GM19023 (cell line): ENCODE results near the gene TRIP10.

ENCODE experiments used
- ATAC-seq: cut with Tn5 transposase; IDR thresholded peaks from one replicate; pipeline ENCODE4 v1.9.1; 2021; ENCODE audit warnings: mild to moderate bottlenecking, moderate library complexity; ENCODE audit not compliant: unreplicated experiment

The TRIP10 gene

DNA sequence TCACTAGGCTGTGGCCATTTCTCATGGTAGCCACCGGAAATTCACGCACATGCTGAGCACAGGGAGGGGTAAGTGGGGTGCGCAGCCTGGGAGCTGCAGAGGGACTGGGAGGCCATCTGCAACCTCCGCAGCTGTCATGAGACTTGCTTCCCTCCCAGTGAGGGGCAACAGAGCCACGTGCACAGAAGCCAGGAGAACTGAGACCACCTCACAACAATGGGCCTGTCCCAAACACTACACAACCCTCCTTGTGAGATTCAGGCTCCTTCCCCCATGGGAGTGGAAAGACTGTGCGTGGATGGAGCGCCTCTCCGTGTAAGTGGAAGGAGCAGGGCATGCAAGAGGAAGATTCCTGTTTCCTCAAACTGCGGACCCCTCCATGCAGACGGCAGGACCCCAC is 27.9 kb upstream of the TRIP10 start:
- no peak for ATAC-seq

GRCh38 chr19:6712231-6712630 is 27.2 kb upstream of the TRIP10 start:
- ATAC-seq: no peak

DNA sequence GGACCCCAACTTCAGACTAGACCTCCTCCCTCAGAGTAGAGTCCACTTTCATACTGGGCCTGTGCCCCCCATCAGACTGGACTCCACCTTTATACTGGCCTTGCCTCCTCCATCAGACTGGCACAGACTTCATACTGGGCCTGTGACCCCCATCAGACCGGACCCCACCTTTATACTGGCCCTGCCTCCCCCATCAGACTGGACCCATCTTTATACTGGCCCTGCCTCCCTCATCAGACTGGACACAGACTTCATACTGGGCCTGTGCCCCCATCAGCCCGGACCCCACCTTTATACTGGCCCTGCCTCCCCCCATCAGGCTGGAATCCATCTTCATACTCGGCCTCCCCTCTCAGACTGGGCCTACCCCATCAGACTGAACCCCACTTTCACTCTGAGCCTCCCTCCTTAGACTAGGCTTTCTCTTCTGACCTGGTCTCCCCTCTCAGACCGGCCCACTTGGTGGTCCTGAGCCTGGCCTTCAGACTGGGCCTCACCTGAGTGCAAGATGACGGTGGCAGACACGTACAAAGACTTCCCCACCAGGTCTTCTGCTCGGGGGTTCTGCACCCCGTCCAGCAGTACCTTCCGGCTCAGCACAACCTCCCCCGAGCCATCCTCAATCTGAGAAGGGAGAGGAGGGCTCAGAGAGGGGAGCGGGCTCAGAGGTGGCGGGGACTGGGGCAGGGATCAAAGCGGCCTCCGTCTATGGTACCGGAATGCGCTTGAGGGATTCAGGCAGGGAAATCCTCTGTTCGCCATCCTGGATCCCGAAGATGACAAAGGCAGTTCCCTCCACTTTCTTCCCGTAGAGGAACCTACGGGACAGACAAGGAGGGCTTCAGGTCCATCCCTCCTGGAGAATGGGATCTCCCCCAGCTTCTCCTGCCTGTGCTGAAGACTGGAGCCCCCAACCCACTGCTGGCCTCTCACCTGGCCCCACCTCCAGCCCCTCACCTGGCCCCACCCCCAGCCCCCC is 26.5 kb upstream of the TRIP10 start:
- ATAC-seq: no peak

- ATAC-seq: no peak
Measured at GRCh38 chr19:6713773-6714692, 25.4 kb upstream of the TRIP10 start.

DNA sequence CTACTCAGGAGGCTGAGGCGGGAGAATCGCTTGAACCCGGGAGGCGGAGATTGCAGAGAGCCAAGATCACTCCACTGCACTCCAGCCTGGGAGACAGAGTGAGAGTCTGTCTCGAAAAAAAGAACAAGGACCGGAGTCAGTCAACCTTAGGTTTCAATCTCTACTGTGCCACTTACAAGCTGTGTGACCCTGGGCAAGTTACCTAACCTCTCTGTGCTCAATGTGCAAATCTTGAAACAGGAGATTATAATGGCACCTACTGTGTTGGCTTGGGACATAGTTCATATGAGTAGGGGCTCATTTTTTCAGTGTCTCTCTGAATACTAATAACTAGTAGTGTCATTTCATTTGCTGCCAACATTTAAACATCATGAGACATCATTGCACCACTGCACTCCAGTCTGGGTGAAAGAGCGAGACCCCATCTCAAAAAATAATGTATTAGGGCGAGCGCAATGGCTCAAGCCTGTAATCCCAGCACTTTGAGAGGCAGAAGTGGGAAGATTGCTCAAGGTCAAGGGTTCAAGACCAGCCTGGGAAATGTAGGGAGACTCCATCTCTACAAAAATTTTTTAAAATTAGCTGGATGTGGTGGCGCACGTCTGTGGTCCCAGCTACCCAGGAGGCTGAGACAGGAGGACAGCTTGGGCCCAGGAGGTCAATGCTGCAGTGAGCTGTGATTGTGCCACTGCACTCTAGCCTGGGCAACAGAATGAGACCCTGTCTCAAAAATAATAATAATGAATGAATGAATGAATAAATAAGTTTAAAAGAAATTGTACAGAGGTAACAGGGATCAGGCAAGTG is 24.5 kb upstream of the TRIP10 start:
- no peak for ATAC-seq

- ATAC-seq: no peak
Measured at GRCh38 chr19:6716610-6716970, 22.9 kb upstream of the TRIP10 start.

DNA sequence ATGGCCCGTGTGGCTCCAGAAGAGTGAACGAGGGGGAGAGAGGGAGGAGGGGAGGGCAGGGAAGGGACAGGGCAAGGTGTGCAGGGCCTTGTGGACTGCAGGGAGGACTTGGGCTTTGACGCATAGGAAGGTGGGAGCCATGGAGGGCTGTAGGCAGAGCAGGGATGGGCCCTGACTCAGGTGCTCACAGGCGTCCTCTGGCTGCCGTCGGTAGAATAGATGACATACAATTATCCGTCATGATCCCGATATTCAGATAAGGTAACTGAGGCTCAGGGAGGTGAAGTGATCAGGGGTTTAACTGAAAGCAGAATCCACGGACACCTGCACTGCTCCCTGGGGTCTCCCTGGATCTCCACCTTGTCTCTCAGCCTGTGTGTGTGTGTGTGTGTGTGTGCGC is 22.4 kb upstream of the TRIP10 start:
- no peak for ATAC-seq

- ATAC-seq: no peak
Measured at GRCh38 chr19:6717441-6717971, 22.0 kb upstream of the TRIP10 start.

- no peak for ATAC-seq
Measured at GRCh38 chr19:6718111-6718740, 21.3 kb upstream of the TRIP10 start.

DNA sequence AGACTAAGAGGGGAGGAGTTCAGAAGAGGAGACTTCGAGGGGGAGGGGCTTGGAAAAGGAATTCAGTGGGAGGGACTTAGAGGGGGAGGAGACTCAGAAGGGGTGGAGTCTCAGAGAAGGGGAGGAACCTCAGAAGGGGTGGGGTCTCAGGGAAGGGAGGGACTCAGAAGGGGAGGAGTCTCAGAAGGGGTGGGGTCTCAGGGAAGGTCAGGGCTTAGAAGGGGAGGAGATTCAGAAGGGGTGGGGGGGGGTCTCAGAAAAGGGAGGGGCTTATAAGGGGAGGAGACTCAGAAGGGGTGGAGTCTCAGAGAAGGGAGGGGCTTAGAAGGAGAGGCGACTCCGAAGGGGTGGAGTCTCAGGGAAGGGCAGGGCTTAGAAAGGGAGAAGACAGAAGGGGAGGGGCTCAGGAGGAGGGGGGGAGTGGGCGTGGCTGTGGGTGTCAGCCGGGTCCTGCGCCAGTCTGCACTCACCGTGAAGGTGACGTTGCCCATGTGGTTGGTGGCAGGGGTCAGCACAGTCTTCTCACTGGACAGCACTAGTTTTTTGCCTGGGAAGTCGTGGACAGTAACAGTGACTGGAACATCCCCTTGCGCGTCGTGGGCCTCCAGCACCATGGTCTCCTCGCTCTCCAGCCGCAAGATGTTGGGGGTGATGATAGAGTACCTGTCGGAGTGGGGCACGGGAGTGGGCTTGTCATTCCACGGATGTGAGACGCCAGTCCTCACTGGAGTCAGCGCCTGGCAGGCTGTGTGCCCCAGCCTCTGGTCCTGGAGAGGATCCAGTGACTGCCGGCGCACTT is 20.5 kb upstream of the TRIP10 start:
- ATAC-seq: no peak

- no peak for ATAC-seq
Measured at GRCh38 chr19:6719540-6719861, 20.0 kb upstream of the TRIP10 start.

DNA sequence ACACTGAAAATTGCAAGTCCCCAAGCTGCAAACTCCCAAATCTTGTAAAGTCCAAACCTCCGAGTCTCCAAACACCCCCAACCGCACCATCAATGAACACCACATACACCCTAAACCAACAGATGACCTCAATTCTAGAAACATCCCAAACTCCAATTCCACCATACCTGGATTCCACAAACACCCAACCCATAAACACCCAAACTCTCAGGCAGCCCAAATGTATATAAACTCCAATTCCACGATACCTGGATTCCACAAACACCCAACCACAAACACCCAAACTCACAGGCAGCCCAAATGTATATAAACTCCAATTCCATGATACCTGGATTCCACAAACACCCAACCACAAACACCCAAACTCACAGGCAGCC is 19.5 kb upstream of the TRIP10 start:
- no peak for ATAC-seq

DNA sequence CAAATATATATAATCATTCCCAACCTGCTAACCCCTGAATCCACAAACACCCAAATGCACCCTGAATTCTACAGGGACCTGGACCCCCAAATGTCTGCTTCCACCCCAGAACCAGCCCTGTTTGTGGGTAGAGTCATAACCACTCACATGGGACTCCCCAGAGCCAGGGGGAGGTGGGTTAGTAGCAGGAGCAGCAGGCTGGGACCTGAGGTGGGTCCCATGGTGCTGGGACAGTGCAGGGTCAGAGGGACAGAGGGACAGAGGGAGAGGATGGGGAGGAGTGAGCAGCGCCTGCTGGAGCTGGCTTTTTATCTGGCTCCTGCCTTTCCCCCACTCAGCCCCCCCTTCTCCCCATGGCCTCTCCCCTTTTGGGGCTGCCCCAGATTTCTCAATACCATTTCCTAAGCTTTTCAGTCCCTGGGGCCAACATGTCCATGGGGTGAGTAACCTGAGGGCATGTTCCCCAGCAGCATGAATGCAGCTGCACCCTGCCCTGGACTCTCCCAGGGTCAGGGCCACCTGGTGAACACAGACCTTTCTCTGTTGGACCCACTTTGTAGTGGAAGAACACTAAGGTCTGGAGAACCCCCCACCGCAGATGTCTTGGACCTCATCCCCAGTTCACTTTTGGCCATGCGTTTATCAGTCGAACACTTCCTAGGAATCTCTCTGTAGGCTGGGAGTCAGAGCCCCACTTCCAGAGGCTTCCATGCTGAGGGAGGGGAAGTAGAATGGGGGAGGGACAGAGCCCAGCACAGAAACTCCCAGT is 18.9 kb upstream of the TRIP10 start, which contains the start of gene C3:
Gene C3, minus strand, starts transcription at position 282 of the 769 bp plus-strand sequence. Its CDS starts 61 bp downstream, at position 221.
- no peak for ATAC-seq

GRCh38 chr19:6721138-6721474 is 18.4 kb upstream of the TRIP10 start:
- no peak for ATAC-seq

GRCh38 chr19:6721773-6722172 is 17.7 kb upstream of the TRIP10 start:
- ATAC-seq: no peak

DNA sequence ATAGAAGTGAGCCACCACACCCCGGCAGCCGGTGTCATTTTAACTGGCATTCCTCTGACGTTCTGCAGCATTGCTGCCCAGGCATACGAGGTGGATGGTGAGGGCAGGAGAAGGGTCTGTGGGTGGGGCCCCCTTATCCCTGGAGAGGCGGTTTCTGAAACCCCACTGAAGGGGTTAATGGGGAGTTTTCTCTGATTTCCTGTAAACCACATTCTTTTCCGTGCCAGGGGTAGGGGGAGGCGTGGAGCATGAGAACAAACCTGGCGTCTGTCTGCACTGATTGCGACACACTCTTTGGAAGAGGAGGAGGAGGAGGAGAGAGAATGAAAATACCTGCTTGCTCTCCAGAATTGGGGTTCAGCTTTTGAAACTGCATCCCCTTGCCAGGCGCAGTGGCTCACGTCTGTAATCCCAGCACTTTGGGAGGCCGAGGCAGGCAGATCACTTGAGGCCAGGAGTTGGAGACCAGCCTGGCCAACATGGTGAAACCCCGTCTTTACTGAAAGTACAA is 16.3 kb upstream of the TRIP10 start:
- no peak for ATAC-seq

DNA sequence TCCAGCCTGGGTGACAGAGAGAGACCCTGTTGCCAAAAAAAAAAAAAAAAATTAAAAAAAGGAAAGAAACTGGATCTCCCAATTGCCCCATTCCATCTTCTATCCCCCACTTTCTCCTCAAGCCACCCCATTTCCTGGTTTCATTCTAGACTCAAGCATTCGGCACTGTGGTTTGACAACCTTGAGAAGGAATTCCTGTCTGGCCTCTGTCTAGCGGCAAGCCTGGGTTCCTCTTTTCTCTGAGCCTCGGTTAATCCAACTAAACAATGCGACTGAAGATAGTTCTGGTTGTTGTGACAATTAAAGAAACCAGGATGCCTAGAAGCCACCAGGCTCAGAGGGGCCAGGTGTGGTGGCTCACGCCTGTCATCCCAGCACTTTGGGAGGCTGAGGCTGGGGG is 15.7 kb upstream of the TRIP10 start:
- no peak for ATAC-seq

GRCh38 chr19:6724631-6725492 is 14.6 kb upstream of the TRIP10 start:
- no peak for ATAC-seq
